Activated T-cell treated with anti-CD3 and anti-CD28 coated beads, Interleukin-2, amount 50 U/mL, for 24 hours (primary cell): ENCODE measurements around the gene ST8SIA6.
A peak's percentile ranks its signal among the peaks of the same experiment; 100 is the strongest.
"Not testable (repeated sequence)": the region's sequence is repeated elsewhere in the genome, so short reads cannot be mapped to it uniquely, and the experiment has no call there.

Source experiments
- DNase-seq: peaks from one replicate; pipeline ENCODE4 v3.0.0-alpha.2; 2020
- H3K27ac Mint-ChIP-seq: 2 replicates; pipeline ENCODE4 v1.8.0; 2020; ENCODE audit warnings: mild to moderate bottlenecking, mixed read lengths
- H3K27me3 Mint-ChIP-seq: 2 replicates; pipeline ENCODE4 v1.8.0; 2020; ENCODE audit warnings: mixed read lengths
- H3K36me3 Mint-ChIP-seq: 2 replicates; pipeline ENCODE4 v1.8.0; 2020; ENCODE audit warnings: low read depth, mixed read lengths
- H3K4me1 Mint-ChIP-seq: 2 replicates; pipeline ENCODE4 v1.8.0; 2020; ENCODE audit warnings: low read depth, mixed read lengths
- H3K4me3 Mint-ChIP-seq: 2 replicates; pipeline ENCODE4 v1.8.0; 2020; ENCODE audit warnings: mild to moderate bottlenecking, moderate library complexity, mixed read lengths
- H3K9me3 Mint-ChIP-seq: 2 replicates; pipeline ENCODE4 v1.8.0; 2020; ENCODE audit warnings: mixed read lengths

Gene ST8SIA6

DNA sequence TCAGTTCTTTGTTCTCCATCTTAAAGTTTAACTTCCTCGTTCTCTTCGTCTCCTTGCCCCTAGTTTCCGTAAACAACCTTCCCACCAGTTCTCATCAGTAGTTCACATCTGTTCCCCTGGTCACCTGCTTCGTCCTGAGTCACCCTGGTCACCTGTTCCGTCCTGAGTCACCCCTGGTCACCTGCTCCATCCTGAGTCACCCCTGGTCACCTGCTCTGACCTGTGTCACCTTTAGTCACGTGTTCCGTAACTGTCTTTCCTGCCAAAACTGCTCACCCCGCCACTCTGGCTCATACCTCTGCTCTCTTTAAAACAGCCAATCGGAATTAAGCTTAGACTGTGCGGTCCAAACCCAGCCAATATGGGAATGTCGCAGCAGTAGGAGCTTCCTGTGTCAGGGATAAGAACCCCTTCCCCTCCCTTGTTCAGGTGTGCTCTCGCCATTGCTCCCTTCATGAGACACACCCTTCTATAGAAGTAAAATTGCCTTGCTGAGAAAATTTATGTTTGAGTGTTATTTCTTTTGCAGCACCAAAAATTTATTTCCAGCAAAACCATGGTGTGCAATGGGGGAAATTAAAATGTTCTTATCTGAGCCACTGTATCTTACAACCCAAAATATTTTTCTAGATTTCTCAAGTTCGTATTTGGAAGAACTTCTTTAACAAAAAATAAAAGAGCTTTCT, 114.1 kb downstream of the ST8SIA6 start:
- no peak for DNase-seq
- Mint-ChIP-seq H3K27ac (no peak overlapping the region), H3K4me3 (no peak overlapping the region), H3K36me3 (no peaks in the 10 kb centered on the region), H3K4me1 (no peaks in the 10 kb centered on the region), H3K27me3 (peaks cover 6% of the 10 kb centered on the region), H3K9me3 (peaks cover 23% of the 10 kb centered on the region)

DNA sequence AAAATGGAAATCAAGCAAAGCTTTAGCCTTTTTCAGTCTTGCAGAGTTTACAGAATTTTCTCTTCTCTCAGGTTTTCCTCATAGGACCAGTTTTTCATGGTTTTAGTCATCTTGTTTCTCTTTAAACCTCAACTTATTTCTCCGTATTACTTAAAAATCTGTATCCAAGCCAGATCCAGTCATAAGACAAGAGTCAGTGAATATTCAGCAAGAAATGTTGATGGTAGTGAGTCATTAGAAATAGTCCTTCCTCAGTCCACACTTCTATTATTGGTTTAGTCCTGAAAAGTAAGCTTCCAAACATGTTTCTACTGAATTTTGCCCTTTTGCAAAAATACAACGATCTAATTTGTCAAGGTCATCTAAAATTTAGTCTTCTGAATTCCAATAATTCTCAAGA, 119.3 kb downstream of the ST8SIA6 start:
- H3K4me3 Mint-ChIP-seq: no peak overlapping the region
- no peak for DNase-seq

GRCh38 chr10:17330501-17330900, 123.9 kb downstream of the ST8SIA6 start:
- no peak overlapping the region for H3K4me3 Mint-ChIP-seq
- H3K4me1 Mint-ChIP-seq: peaks cover 2% of the 10 kb centered on the region
- no peaks in the 10 kb centered on the region for H3K9me3 Mint-ChIP-seq
- H3K27ac Mint-ChIP-seq: no peak overlapping the region
- no peaks in the 10 kb centered on the region for H3K27me3 Mint-ChIP-seq
- H3K36me3 Mint-ChIP-seq: no peaks in the 10 kb centered on the region
- DNase-seq: no peak

More for the DNA sequence above, 119.3 kb downstream of the ST8SIA6 start:
- no peaks in the 10 kb centered on the region for H3K36me3 Mint-ChIP-seq
- peaks cover 2% of the 10 kb centered on the region for H3K4me1 Mint-ChIP-seq
- H3K27me3 Mint-ChIP-seq: no peaks in the 10 kb centered on the region
- peaks cover 11% of the 10 kb centered on the region for H3K9me3 Mint-ChIP-seq
- no peak overlapping the region for H3K27ac Mint-ChIP-seq

GRCh38 chr10:17326377-17326776, 128.0 kb downstream of the ST8SIA6 start:
- H3K4me3 Mint-ChIP-seq: no peak overlapping the region
- DNase-seq: no peak
- peaks cover 1% of the 10 kb centered on the region for H3K4me1 Mint-ChIP-seq
- H3K27me3 Mint-ChIP-seq: no peaks in the 10 kb centered on the region
- no peaks in the 10 kb centered on the region for H3K9me3 Mint-ChIP-seq
- H3K27ac Mint-ChIP-seq: no peak overlapping the region
- H3K36me3 Mint-ChIP-seq: no peaks in the 10 kb centered on the region

GRCh38 chr10:17321957-17322356, 132.4 kb downstream of the ST8SIA6 start:
- H3K27me3 Mint-ChIP-seq: peaks cover 11% of the 10 kb centered on the region
- H3K9me3 Mint-ChIP-seq, H3K27ac Mint-ChIP-seq, H3K36me3 Mint-ChIP-seq, H3K4me3 Mint-ChIP-seq, H3K4me1 Mint-ChIP-seq, DNase-seq: not testable (repeated sequence)

- DNase-seq: no peak
- no peaks in the 10 kb centered on the region for H3K36me3 Mint-ChIP-seq
- H3K27ac Mint-ChIP-seq: no peak overlapping the region
- H3K27me3 Mint-ChIP-seq: peaks cover 18% of the 10 kb centered on the region
- peaks cover 10% of the 10 kb centered on the region for H3K4me1 Mint-ChIP-seq
- H3K9me3 Mint-ChIP-seq: no peaks in the 10 kb centered on the region
- no peak overlapping the region for H3K4me3 Mint-ChIP-seq
Measured at GRCh38 chr10:17316488-17317170, 137.8 kb downstream of the ST8SIA6 start.

DNA sequence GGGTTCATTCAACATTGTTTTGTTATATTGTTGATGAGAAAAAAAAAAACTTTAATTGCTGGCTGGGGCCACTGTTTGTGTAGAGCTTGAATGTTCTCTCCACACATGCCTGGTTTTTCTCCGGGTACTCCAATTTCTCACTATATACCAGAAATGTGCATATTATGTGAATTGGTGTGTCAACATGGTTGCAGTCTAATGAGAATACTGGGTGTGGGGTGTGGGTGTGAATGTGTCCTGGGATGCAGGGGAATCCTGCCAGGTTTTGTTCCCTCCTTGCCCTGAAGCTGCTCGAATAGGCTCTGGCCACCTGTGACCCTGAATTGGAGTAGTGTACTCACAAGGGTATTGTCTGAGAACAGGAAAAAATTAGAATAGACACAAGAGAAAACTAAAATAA, 145.0 kb downstream of the ST8SIA6 start:
- Mint-ChIP-seq H3K4me1 (peaks cover 2% of the 10 kb centered on the region), H3K4me3 (no peak overlapping the region), H3K36me3 (no peaks in the 10 kb centered on the region), H3K9me3 (no peaks in the 10 kb centered on the region), H3K27me3 (peaks cover 39% of the 10 kb centered on the region), H3K27ac (no peak overlapping the region)
- no peak for DNase-seq

DNA sequence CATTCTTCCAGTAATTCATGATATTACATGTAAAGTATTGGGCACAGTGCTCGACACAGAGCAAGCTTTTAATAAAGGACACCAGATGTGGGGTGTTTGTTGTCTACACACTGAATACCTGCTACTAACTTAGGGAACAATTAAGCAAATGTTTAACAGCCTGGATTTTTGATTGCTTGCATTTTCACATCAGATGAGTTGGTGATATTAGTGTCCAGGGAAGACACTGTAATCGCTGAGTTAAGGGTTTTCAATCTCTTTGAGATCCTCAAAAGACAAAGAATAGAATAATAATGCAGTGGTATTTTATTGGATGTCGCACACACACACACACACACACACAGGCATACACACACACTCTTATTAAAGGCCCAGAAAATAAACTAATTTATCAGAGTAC, 147.3 kb downstream of the ST8SIA6 start:
- H3K4me1 Mint-ChIP-seq: peaks cover 2% of the 10 kb centered on the region
- no peaks in the 10 kb centered on the region for H3K36me3 Mint-ChIP-seq
- H3K4me3 Mint-ChIP-seq: no peak overlapping the region
- H3K9me3 Mint-ChIP-seq: no peaks in the 10 kb centered on the region
- DNase-seq: no peak
- peaks cover 38% of the 10 kb centered on the region for H3K27me3 Mint-ChIP-seq
- H3K27ac Mint-ChIP-seq: no peak overlapping the region

- Mint-ChIP-seq H3K27ac (no peak overlapping the region), H3K36me3 (no peaks in the 10 kb centered on the region), H3K27me3 (peaks cover 32% of the 10 kb centered on the region), H3K4me3 (no peak overlapping the region), H3K4me1 (peaks cover 20% of the 10 kb centered on the region), H3K9me3 (no peaks in the 10 kb centered on the region)
- DNase-seq: no peak
Measured at GRCh38 chr10:17292375-17292774, 162.0 kb downstream of the ST8SIA6 start.

GRCh38 chr10:17290226-17290625, 164.2 kb downstream of the ST8SIA6 start:
- Mint-ChIP-seq H3K27me3 (peaks cover 36% of the 10 kb centered on the region), H3K4me3 (no peak overlapping the region), H3K36me3 (no peaks in the 10 kb centered on the region), H3K9me3 (no peaks in the 10 kb centered on the region), H3K4me1 (peaks cover 20% of the 10 kb centered on the region), H3K27ac (peak overlapping the region; percentile 90)
- no peak for DNase-seq

DNA sequence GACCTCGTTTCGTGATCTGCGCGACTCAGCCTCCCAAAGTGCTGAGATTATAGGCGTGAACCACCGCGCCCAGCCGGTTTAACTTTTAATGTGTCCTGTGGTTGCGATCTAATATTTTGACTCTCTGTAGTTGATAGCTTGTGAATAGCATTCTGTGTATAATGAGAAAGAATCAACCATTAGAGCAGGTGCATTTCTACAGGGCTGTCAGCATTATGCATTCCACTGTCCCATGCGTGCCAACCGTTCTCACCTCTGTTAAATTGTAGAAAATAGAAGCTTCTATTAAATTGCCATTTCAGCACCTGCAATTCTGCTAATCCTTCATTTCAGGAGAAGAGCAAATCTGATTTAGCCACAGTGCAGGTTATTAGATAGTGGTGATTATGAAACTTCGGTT, 164.6 kb downstream of the ST8SIA6 start:
- Mint-ChIP-seq H3K36me3 (no peaks in the 10 kb centered on the region), H3K27me3 (peaks cover 38% of the 10 kb centered on the region), H3K27ac (no peak overlapping the region)

DNA sequence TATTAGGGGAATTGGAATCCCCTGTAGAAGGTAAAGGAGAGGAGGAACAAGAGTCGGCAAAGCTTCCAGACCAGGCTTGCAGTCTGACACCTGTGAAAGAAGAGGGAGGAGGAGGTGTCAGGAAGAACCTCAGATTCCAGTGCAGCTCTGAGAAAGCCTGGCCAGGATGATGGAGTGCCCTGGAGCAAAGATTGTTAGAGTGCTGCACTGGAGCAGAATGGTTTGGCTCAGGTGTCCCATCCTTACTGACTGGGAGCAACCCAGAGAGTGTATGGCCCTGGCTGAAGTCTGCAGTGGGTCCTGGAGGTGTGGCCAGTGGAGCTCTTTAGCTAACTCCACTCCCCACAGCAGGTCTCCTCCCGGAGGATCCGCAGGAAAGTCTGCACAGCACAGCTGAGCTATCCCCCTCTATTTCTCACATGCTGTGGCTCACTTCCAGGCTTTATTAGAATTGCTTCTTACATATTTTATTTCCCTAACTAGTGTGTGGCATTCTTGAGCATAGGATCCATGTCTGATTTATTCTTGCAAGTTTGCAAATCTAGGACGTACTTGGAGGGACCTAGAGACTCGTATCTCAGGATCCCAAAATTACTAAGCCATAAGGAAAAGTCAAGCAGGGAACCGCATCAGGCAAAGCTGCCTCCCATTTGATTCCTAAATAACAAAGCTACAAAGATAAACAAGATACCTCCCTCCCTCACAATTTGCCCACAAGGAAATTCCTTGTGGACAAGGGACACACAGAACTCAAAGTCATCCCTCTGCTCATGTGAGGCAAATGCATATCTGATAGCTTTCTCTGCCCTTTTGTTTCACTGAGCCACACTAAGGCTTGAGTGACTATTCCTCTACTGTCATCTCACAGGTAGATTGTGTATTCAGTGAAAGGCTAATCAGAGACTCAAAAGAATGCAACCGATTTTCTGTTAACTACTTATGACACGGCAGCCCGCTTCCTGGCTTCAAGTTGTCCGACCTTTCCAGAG, 167.5 kb downstream of the ST8SIA6 start:
- Mint-ChIP-seq H3K36me3 (no peaks in the 10 kb centered on the region), H3K4me1 (peaks cover 20% of the 10 kb centered on the region), H3K4me3 (no peak overlapping the region), H3K27me3 (peaks cover 37% of the 10 kb centered on the region), H3K9me3 (peaks cover 3% of the 10 kb centered on the region), H3K27ac (no peak overlapping the region)
- DNase-seq: no peak

More for the DNA sequence above, 164.6 kb downstream of the ST8SIA6 start:
- DNase-seq: no peak
- no peaks in the 10 kb centered on the region for H3K9me3 Mint-ChIP-seq
- no peak overlapping the region for H3K4me3 Mint-ChIP-seq
- peaks cover 20% of the 10 kb centered on the region for H3K4me1 Mint-ChIP-seq

GRCh38 chr10:17282311-17282710, 172.1 kb downstream of the ST8SIA6 start:
- Mint-ChIP-seq H3K27ac (no peak overlapping the region), H3K27me3 (peaks cover 16% of the 10 kb centered on the region), H3K4me1 (no peaks in the 10 kb centered on the region), H3K4me3 (no peak overlapping the region), H3K36me3 (no peaks in the 10 kb centered on the region), H3K9me3 (peaks cover 15% of the 10 kb centered on the region)
- no peak for DNase-seq

- no peak overlapping the region for H3K4me3 Mint-ChIP-seq
- DNase-seq: no peak
- no peaks in the 10 kb centered on the region for H3K36me3 Mint-ChIP-seq
- peaks cover 7% of the 10 kb centered on the region for H3K27me3 Mint-ChIP-seq
- H3K27ac Mint-ChIP-seq: no peak overlapping the region
- no peaks in the 10 kb centered on the region for H3K4me1 Mint-ChIP-seq
- peaks cover 18% of the 10 kb centered on the region for H3K9me3 Mint-ChIP-seq
Measured at GRCh38 chr10:17278607-17279240, 175.7 kb downstream of the ST8SIA6 start.
